ENCODE data around the gene SLC22A3.

SLC22A3 gene

GRCh38 chr6:160400446-160400845, 52.3 kb downstream of the SLC22A3 start:
- peak; percentile 73 for DNase-seq (ENCODE audit: low read depth)
- TF ChIP-seq CTCF (IDR thresholded peaks at IDR 0.05; ENCODE audit: low read length, missing control alignments): no peak

GRCh38 chr6:160408528-160408927, 60.4 kb downstream of the SLC22A3 start:
- no peak overlapping the region for H3K4me3 ChIP-seq (replicated peaks; ENCODE audit: low read depth, low read length)
- no peak for DNase-seq (ENCODE audit: low read depth)
- TF ChIP-seq CTCF (IDR thresholded peaks at IDR 0.05; ENCODE audit: low read length, missing control alignments): no peak

More at GRCh38 chr6:160400446-160400845, 52.3 kb downstream of the SLC22A3 start:
- H3K4me3 ChIP-seq (replicated peaks; ENCODE audit: low read depth, low read length): no peak overlapping the region

- H3K4me3 ChIP-seq (replicated peaks; ENCODE audit: low read depth, low read length): no peak overlapping the region
- no peak for TF ChIP-seq CTCF (IDR thresholded peaks at IDR 0.05; ENCODE audit: low read length, missing control alignments)
- DNase-seq (ENCODE audit: low read depth): no peak
Observed at GRCh38 chr6:160412993-160413392, 64.8 kb downstream of the SLC22A3 start.

- no peak overlapping the region for H3K4me3 ChIP-seq (replicated peaks; ENCODE audit: low read depth, low read length)
- no peak for DNase-seq (ENCODE audit: low read depth)
- TF ChIP-seq CTCF (IDR thresholded peaks at IDR 0.05; ENCODE audit: low read length, missing control alignments): no peak
Observed at GRCh38 chr6:160417146-160417545, 69.0 kb downstream of the SLC22A3 start.

GRCh38 chr6:160417550-160417949, 69.4 kb downstream of the SLC22A3 start:
- no peak for DNase-seq (ENCODE audit: low read depth)
- H3K4me3 ChIP-seq (replicated peaks; ENCODE audit: low read depth, low read length): no peak overlapping the region
- no peak for TF ChIP-seq CTCF (IDR thresholded peaks at IDR 0.05; ENCODE audit: low read length, missing control alignments)

GRCh38 chr6:160418370-160418769, 70.2 kb downstream of the SLC22A3 start:
- no peak overlapping the region for H3K4me3 ChIP-seq (replicated peaks; ENCODE audit: low read depth, low read length)
- no peak for DNase-seq (ENCODE audit: low read depth)
- no peak for TF ChIP-seq CTCF (IDR thresholded peaks at IDR 0.05; ENCODE audit: low read length, missing control alignments)

- peak; percentile 48 for DNase-seq (ENCODE audit: low read depth)
- no peak overlapping the region for H3K4me3 ChIP-seq (replicated peaks; ENCODE audit: low read depth, low read length)
- TF ChIP-seq CTCF (IDR thresholded peaks at IDR 0.05; ENCODE audit: low read length, missing control alignments): no peak
Observed at GRCh38 chr6:160419488-160419887, 71.3 kb downstream of the SLC22A3 start.

Data from fibroblast of pulmonary artery (primary cell).